Glutamatergic neuron (in vitro differentiated cells): ENCODE measurements around the gene DGKD. TPM values are rescaled to one million over a fixed set of nuclear protein-coding genes. Genes with fewer than 3 reads are reported as not detected.

Experiments used
- DNase-seq: peaks from one replicate; pipeline ENCODE4 v3.0.0; 2022
- H3K27ac Mint-ChIP-seq: one replicate; pipeline ENCODE4 v1.8.0; 2020; ENCODE audit warnings: mild to moderate bottlenecking, mixed read lengths, inconsistent platforms; ENCODE audit not compliant: unreplicated experiment
- H3K27me3 Mint-ChIP-seq: one replicate; pipeline ENCODE4 v1.8.0; 2020; ENCODE audit warnings: mild to moderate bottlenecking, moderate library complexity, mixed read lengths, inconsistent platforms; ENCODE audit not compliant: unreplicated experiment
- H3K36me3 Mint-ChIP-seq: one replicate; pipeline ENCODE4 v1.8.0; 2020; ENCODE audit warnings: mild to moderate bottlenecking, mixed read lengths, inconsistent platforms; ENCODE audit not compliant: unreplicated experiment
- H3K4me1 Mint-ChIP-seq: one replicate; pipeline ENCODE4 v1.8.0; 2020; ENCODE audit warnings: mild to moderate bottlenecking, low read depth, mixed read lengths, inconsistent platforms; ENCODE audit not compliant: unreplicated experiment
- H3K4me3 Mint-ChIP-seq: one replicate; pipeline ENCODE4 v1.8.0; 2020; ENCODE audit warnings: mild to moderate bottlenecking, mixed read lengths, inconsistent platforms; ENCODE audit not compliant: unreplicated experiment
- H3K9me3 Mint-ChIP-seq: one replicate; pipeline ENCODE4 v1.8.0; 2020; ENCODE audit warnings: mild to moderate bottlenecking, moderate library complexity, mixed read lengths, inconsistent platforms; ENCODE audit not compliant: unreplicated experiment
- CTCF ChIP-seq: fragments of 200-600 bp; sonication (generic); IDR thresholded peaks from one replicate; pipeline ENCODE4 v1.5.0; 2021; ENCODE audit not compliant: partially characterized antibody, unreplicated experiment
- total RNA-seq: library from RNA; stranded (reverse); fragmentation: NEBNext Ultra II Directional; extraction: Animal tissue kit (Norgen Biotek cat#: 25700); gene quantifications from one replicate; pipeline ENCODE4 v1.2.1, GENCODE V29; 2021; ENCODE audit not compliant: unreplicated experiment

The DGKD gene
- total RNA-seq, 1 donor from 2014 or later: 67.6 TPM

GRCh38 chr2:233409286-233409991 lies 55.1 kb downstream of the DGKD start:
- DNase-seq: no peak
- H3K4me1 Mint-ChIP-seq: peaks cover 3% of the 10 kb centered on the region
- no peak overlapping the region for H3K27ac Mint-ChIP-seq
- H3K4me3 Mint-ChIP-seq: no peak overlapping the region
- TF ChIP-seq CTCF: no peak
- H3K9me3 Mint-ChIP-seq: peaks cover 7% of the 10 kb centered on the region
- H3K36me3 Mint-ChIP-seq: peaks cover 31% of the 10 kb centered on the region
- H3K27me3 Mint-ChIP-seq: no peaks in the 10 kb centered on the region

- Mint-ChIP-seq H3K27ac (no peak overlapping the region), H3K9me3 (peaks cover 7% of the 10 kb centered on the region), H3K27me3 (no peaks in the 10 kb centered on the region), H3K36me3 (peaks cover 31% of the 10 kb centered on the region), H3K4me1 (peaks cover 3% of the 10 kb centered on the region), H3K4me3 (no peak overlapping the region)
- no peak for TF ChIP-seq CTCF
- DNase-seq: no peak
Measured at GRCh38 chr2:233410196-233410760, 56.0 kb downstream of the DGKD start.

- no peaks in the 10 kb centered on the region for H3K27me3 Mint-ChIP-seq
- peaks cover 7% of the 10 kb centered on the region for H3K9me3 Mint-ChIP-seq
- peaks cover 3% of the 10 kb centered on the region for H3K4me1 Mint-ChIP-seq
- no peak overlapping the region for H3K27ac Mint-ChIP-seq
- no peak for TF ChIP-seq CTCF
- peaks cover 31% of the 10 kb centered on the region for H3K36me3 Mint-ChIP-seq
- no peak for DNase-seq
- no peak overlapping the region for H3K4me3 Mint-ChIP-seq
Measured at GRCh38 chr2:233411162-233411561, 56.9 kb downstream of the DGKD start.

- H3K36me3 Mint-ChIP-seq: peaks cover 31% of the 10 kb centered on the region
- H3K27ac Mint-ChIP-seq: no peak overlapping the region
Measured at GRCh38 chr2:233412405-233412804, 58.1 kb downstream of the DGKD start.

More at GRCh38 chr2:233412405-233412804, 58.1 kb downstream of the DGKD start:
- Mint-ChIP-seq H3K9me3 (peaks cover 7% of the 10 kb centered on the region), H3K4me3 (no peak overlapping the region), H3K4me1 (peaks cover 3% of the 10 kb centered on the region), H3K27me3 (no peaks in the 10 kb centered on the region)
- TF ChIP-seq CTCF: no peak
- DNase-seq: no peak
